ENCODE results near the gene SSBP3. TPM values are rescaled to one million over a fixed set of nuclear protein-coding genes. Genes with fewer than 3 reads are reported as not detected.

The SSBP3 gene
- total RNA-seq, 1 experiment from 2014 or later: 115 TPM

- no peaks in the 10 kb centered on the region for H3K27me3 Mint-ChIP-seq (ENCODE audit: low read depth)
- TF ChIP-seq ZNF512 (CRISPR knock-in tag; IDR thresholded peaks at IDR 0.05; ENCODE audit: borderline replicate concordance): no peak
- no peak overlapping the region for H3K27ac Mint-ChIP-seq
- H3K4me1 Mint-ChIP-seq: peaks cover 3% of the 10 kb centered on the region; the same call in 1 of the 2 replicates
- H3K4me3 Mint-ChIP-seq: no peak overlapping the region
- no peaks in the 10 kb centered on the region for H3K9me3 Mint-ChIP-seq
- ATAC-seq: no peak
- ChIA-PET POLR2A (interaction anchor here (0.6 kb wide), 1 partner anchor 62 kb away, joined by 3 read pairs; no protein-coding TSS in a partner anchor), CTCF (interaction anchor here (1.0 kb wide), 1 partner anchor 69 kb away, joined by 3 read pairs; no protein-coding TSS in a partner anchor)
- H3K36me3 Mint-ChIP-seq: no peaks in the 10 kb centered on the region; the same call in none of the 2 replicates
- no peak for DNase-seq (ENCODE audit: low spot score)
Observed at GRCh38 chr1:54250670-54251069, 155.5 kb downstream of the SSBP3 start.

GRCh38 chr1:54249819-54250435, 156.3 kb downstream of the SSBP3 start:
- Mint-ChIP-seq H3K4me3 (no peak overlapping the region), H3K27ac (peak overlapping the region; percentile 84), H3K27me3 (ENCODE audit: low read depth) (no peaks in the 10 kb centered on the region), H3K9me3 (no peaks in the 10 kb centered on the region), H3K36me3 (no peaks in the 10 kb centered on the region; the same call in none of the 2 replicates), H3K4me1 (peaks cover 3% of the 10 kb centered on the region; the same call in 1 of the 2 replicates)
- POLR2A ChIA-PET: interaction anchor here (0.6 kb wide), 1 partner anchor 63 kb away, joined by 3 read pairs; no protein-coding TSS in a partner anchor
- CTCF ChIA-PET: interaction anchor here (1.0 kb wide), 1 partner anchor 68 kb away, joined by 3 read pairs; no protein-coding TSS in a partner anchor
- ATAC-seq (peak; percentile 12; the same call in 1 of the 2 replicates), DNase-seq (ENCODE audit: low spot score) (no peak)
- TF ChIP-seq RELA (CRISPR knock-in tag; IDR thresholded peaks at IDR 0.05; ENCODE audit: borderline replicate concordance) (no peak), ZBTB43 (CRISPR knock-in tag; IDR thresholded peaks at IDR 0.05) (no peak)

GRCh38 chr1:54248966-54249365, 157.2 kb downstream of the SSBP3 start:
- ChIA-PET CTCF (no interaction called here), POLR2A (no interaction called here)
- ATAC-seq (no peak), DNase-seq (ENCODE audit: low spot score) (no peak)
- Mint-ChIP-seq H3K27me3 (ENCODE audit: low read depth) (no peaks in the 10 kb centered on the region), H3K4me3 (no peak overlapping the region), H3K9me3 (no peaks in the 10 kb centered on the region), H3K27ac (peak overlapping the region; percentile 12; the same call in 1 of the 2 replicates), H3K4me1 (peaks cover 3% of the 10 kb centered on the region; the same call in 1 of the 2 replicates), H3K36me3 (peaks cover under 1% of the 10 kb centered on the region)
- no peak for TF ChIP-seq ATF2 (CRISPR knock-in tag; IDR thresholded peaks at IDR 0.05; ENCODE audit: borderline replicate concordance, low read depth)
- TF ChIP-seq FOXJ3 (CRISPR knock-in tag; IDR thresholded peaks at IDR 0.05; ENCODE audit: borderline replicate concordance): no peak
- no peak for TF ChIP-seq CBFB (CRISPR knock-in tag; IDR thresholded peaks at IDR 0.05; ENCODE audit: low read depth)
- TF ChIP-seq IRF1 (CRISPR knock-in tag; IDR thresholded peaks at IDR 0.05): no peak
- no peak for TF ChIP-seq ZNF138 (CRISPR knock-in tag; conservative IDR thresholded peaks at IDR 0.05)
- no peak for TF ChIP-seq ATF1 (CRISPR knock-in tag; IDR thresholded peaks at IDR 0.05)

GRCh38 chr1:54247863-54248515, 158.2 kb downstream of the SSBP3 start:
- Mint-ChIP-seq H3K27me3 (ENCODE audit: low read depth) (no peaks in the 10 kb centered on the region), H3K4me1 (peaks cover 3% of the 10 kb centered on the region; the same call in 1 of the 2 replicates), H3K36me3 (peaks cover 10% of the 10 kb centered on the region), H3K27ac (peak overlapping the region; percentile 63; the same call in 1 of the 2 replicates), H3K4me3 (no peak overlapping the region), H3K9me3 (no peaks in the 10 kb centered on the region)
- ChIA-PET CTCF (no interaction called here), POLR2A (no interaction called here)
- DNase-seq (ENCODE audit: low spot score): no peak
- ATAC-seq: no peak
- TF ChIP-seq NFE2L1 (CRISPR knock-in tag; IDR thresholded peaks at IDR 0.05): no peak
- no peak for TF ChIP-seq ETV6 (CRISPR knock-in tag; IDR thresholded peaks at IDR 0.05)
- TF ChIP-seq PRDM15 (CRISPR knock-in tag; IDR thresholded peaks at IDR 0.05): no peak
- TF ChIP-seq GRHL2 (CRISPR knock-in tag; IDR thresholded peaks at IDR 0.05; ENCODE audit: insufficient replicate concordance, severe bottlenecking): no peak
- no peak for TF ChIP-seq SP1 (CRISPR knock-in tag; conservative IDR thresholded peaks at IDR 0.05)
- TF ChIP-seq ESRRA (CRISPR knock-in tag; IDR thresholded peaks at IDR 0.05; ENCODE audit: borderline replicate concordance): no peak

All from WTC11 (cell line).